Measurements from ENCODE around the gene NUBP2.

DNA sequence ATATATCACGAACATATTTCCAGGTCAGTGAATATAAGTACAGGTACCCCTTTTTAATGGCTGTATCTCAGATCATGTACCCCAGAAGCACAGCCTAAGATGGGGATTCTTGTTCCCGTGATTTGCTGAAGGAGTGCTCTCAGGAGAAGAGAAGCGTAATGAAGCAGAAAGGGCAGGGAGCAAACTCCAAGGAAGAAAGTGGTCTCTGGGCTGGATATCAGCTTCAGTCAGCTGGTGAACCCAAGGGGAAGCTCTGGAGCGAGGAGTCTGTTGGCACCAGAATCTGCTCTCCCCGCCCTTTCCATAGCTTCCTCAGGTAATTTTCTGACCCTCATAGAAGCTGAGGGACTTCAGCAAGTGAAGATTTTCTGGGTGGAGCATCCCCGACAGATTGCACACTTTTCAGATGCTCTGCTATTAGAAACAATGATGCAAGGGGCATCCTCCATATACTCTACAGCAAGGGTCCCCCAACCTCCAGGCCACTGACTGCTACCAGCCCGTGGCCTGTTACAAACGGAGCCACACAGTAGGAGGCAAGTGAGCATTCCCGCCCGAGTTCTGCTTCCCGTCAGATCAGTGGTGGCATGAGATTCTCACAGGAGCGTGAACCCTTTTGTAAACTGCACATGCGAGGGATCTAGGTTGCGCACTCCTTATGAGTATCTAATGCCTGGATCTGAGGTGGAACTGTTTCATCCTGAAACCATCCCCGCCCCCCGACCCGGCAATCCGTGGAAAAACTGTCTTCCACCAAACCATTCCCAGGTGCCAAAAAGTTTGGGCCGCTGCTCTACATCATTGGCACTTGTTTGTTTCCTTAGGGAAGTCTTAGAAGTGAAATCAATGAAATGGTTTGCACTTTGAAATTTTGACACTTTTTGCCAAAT, 48.7 kb downstream of the NUBP2 start:
- TF ChIP-seq, protein P1, sequence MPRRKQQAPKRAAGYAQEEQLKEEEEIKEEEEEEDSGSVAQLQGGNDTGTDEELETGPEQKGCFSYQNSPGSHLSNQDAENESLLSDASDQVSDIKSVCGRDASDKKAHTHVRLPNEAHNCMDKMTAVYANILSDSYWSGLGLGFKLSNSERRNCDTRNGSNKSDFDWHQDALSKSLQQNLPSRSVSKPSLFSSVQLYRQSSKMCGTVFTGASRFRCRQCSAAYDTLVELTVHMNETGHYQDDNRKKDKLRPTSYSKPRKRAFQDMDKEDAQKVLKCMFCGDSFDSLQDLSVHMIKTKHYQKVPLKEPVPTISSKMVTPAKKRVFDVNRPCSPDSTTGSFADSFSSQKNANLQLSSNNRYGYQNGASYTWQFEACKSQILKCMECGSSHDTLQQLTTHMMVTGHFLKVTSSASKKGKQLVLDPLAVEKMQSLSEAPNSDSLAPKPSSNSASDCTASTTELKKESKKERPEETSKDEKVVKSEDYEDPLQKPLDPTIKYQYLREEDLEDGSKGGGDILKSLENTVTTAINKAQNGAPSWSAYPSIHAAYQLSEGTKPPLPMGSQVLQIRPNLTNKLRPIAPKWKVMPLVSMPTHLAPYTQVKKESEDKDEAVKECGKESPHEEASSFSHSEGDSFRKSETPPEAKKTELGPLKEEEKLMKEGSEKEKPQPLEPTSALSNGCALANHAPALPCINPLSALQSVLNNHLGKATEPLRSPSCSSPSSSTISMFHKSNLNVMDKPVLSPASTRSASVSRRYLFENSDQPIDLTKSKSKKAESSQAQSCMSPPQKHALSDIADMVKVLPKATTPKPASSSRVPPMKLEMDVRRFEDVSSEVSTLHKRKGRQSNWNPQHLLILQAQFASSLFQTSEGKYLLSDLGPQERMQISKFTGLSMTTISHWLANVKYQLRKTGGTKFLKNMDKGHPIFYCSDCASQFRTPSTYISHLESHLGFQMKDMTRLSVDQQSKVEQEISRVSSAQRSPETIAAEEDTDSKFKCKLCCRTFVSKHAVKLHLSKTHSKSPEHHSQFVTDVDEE (CRISPR knock-in tag; IDR thresholded peaks at IDR 0.05): no peak
- TF ChIP-seq ZNF8 (CRISPR knock-in tag; IDR thresholded peaks at IDR 0.05): no peak
- TF ChIP-seq TOX (CRISPR knock-in tag; IDR thresholded peaks at IDR 0.05; ENCODE audit: borderline replicate concordance): no peak
- TF ChIP-seq ZNF565 (CRISPR knock-in tag; conservative IDR thresholded peaks at IDR 0.05; ENCODE audit: low read depth): no peak
- TF ChIP-seq BACH2 (CRISPR knock-in tag; IDR thresholded peaks at IDR 0.05; ENCODE audit: borderline replicate concordance): no peak
- TF ChIP-seq, protein P2, sequence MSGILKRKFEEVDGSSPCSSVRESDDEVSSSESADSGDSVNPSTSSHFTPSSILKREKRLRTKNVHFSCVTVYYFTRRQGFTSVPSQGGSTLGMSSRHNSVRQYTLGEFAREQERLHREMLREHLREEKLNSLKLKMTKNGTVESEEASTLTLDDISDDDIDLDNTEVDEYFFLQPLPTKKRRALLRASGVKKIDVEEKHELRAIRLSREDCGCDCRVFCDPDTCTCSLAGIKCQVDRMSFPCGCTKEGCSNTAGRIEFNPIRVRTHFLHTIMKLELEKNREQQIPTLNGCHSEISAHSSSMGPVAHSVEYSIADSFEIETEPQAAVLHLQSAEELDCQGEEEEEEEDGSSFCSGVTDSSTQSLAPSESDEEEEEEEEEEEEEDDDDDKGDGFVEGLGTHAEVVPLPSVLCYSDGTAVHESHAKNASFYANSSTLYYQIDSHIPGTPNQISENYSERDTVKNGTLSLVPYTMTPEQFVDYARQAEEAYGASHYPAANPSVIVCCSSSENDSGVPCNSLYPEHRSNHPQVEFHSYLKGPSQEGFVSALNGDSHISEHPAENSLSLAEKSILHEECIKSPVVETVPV (CRISPR knock-in tag; IDR thresholded peaks at IDR 0.05): no peak
- TF ChIP-seq, protein P3, sequence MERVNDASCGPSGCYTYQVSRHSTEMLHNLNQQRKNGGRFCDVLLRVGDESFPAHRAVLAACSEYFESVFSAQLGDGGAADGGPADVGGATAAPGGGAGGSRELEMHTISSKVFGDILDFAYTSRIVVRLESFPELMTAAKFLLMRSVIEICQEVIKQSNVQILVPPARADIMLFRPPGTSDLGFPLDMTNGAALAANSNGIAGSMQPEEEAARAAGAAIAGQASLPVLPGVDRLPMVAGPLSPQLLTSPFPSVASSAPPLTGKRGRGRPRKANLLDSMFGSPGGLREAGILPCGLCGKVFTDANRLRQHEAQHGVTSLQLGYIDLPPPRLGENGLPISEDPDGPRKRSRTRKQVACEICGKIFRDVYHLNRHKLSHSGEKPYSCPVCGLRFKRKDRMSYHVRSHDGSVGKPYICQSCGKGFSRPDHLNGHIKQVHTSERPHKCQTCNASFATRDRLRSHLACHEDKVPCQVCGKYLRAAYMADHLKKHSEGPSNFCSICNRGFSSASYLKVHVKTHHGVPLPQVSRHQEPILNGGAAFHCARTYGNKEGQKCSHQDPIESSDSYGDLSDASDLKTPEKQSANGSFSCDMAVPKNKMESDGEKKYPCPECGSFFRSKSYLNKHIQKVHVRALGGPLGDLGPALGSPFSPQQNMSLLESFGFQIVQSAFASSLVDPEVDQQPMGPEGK (CRISPR knock-in tag; IDR thresholded peaks at IDR 0.05; ENCODE audit: borderline replicate concordance): no peak
- TF ChIP-seq CSDC2 (CRISPR knock-in tag; IDR thresholded peaks at IDR 0.05): no peak
- TF ChIP-seq ISL1 (CRISPR knock-in tag; IDR thresholded peaks at IDR 0.05): no peak
